Neural progenitor cell (in vitro differentiated cells): ENCODE measurements around the gene MDM1. TPM values are rescaled to one million over a fixed set of nuclear protein-coding genes. Genes with fewer than 3 reads are reported as not detected.

Experiments used
- DNase-seq: peaks from one replicate; pipeline ENCODE4 v3.0.0-alpha.2; 2016; ENCODE audit warnings: low spot score
- H2AFZ ChIP-seq: fragments of 200-600 bp; sonication (generic); replicated peaks from 2 replicates; pipeline ENCODE4 v1.6.1; 2016; ENCODE audit warnings: antibody characterized with exemption
- H3F3A ChIP-seq: fragments of 200-600 bp; sonication (generic); 2 replicates; pipeline ENCODE4 v1.6.1; 2016; ENCODE audit warnings: antibody characterized with exemption, low read depth
- H3K27ac ChIP-seq: fragments of 200-600 bp; sonication (generic); 2 replicates; pipeline ENCODE4 v1.5.1; 2016; ENCODE audit warnings: mild to moderate bottlenecking
- H3K27me3 ChIP-seq: fragments of 200-600 bp; sonication (generic); 2 replicates; pipeline ENCODE4 v1.6.1; 2016; ENCODE audit warnings: mild to moderate bottlenecking, moderate library complexity
- H3K36me3 ChIP-seq: fragments of 200-600 bp; sonication (generic); 2 replicates; pipeline ENCODE4 v1.5.1; 2016
- H3K4me1 ChIP-seq: fragments of 200-600 bp; sonication (generic); 2 replicates; pipeline ENCODE4 v1.6.1; 2016; ENCODE audit warnings: mixed run types
- H3K4me2 ChIP-seq: fragments of 200-600 bp; sonication (generic); 2 replicates; pipeline ENCODE4 v1.6.1; 2016
- H3K4me3 ChIP-seq: fragments of 200-600 bp; sonication (generic); 2 replicates; pipeline ENCODE4 v1.5.1; 2016
- H3K79me2 ChIP-seq: fragments of 200-600 bp; sonication (generic); 2 replicates; pipeline ENCODE4 v1.6.1; 2016; ENCODE audit warnings: low read depth
- H3K9ac ChIP-seq: fragments of 200-600 bp; sonication (generic); 2 replicates; pipeline ENCODE4 v1.6.1; 2016
- H3K9me3 ChIP-seq: fragments of 200-600 bp; sonication (generic); 2 replicates; pipeline ENCODE4 v1.5.1; 2016; ENCODE audit warnings: low read depth
- H4K20me1 ChIP-seq: fragments of 200-600 bp; sonication (generic); 2 replicates; pipeline ENCODE4 v1.6.1; 2016; ENCODE audit warnings: low read depth
- H3K27ac Mint-ChIP-seq: 3 replicates; pipeline ENCODE4 v1.8.0; 2021; ENCODE audit warnings: mixed read lengths
- H3K27me3 Mint-ChIP-seq: 2 replicates; pipeline ENCODE4 v1.8.0; 2022; ENCODE audit warnings: low read depth, mild to moderate bottlenecking, inconsistent platforms, moderate library complexity, mixed read lengths; ENCODE audit not compliant: insufficient read depth
- H3K36me3 Mint-ChIP-seq: 3 replicates; pipeline ENCODE4 v1.8.0; 2021; ENCODE audit warnings: mixed read lengths
- H3K4me1 Mint-ChIP-seq: 3 replicates; pipeline ENCODE4 v1.8.0; 2021; ENCODE audit warnings: mixed read lengths
- H3K4me3 Mint-ChIP-seq: 3 replicates; pipeline ENCODE4 v1.8.0; 2021; ENCODE audit warnings: mild to moderate bottlenecking, moderate library complexity, mixed read lengths
- H3K9me3 Mint-ChIP-seq: 3 replicates; pipeline ENCODE4 v1.8.0; 2020; ENCODE audit warnings: mixed read lengths
- CTCF ChIP-seq: fragments of 200-600 bp; sonication (generic); IDR thresholded peaks from 2 replicates; pipeline ENCODE4 v1.5.1; 2017; ENCODE audit warnings: antibody characterized with exemption, mild to moderate bottlenecking
- EZH2 ChIP-seq: fragments of 200-600 bp; sonication (generic); IDR thresholded peaks from 2 replicates; pipeline ENCODE4 v1.6.1; 2017; ENCODE audit warnings: antibody characterized with exemption, mild to moderate bottlenecking, moderate library complexity
- EZH2phosphoT487 ChIP-seq: fragments of 200-600 bp; sonication (generic); IDR thresholded peaks from 2 replicates; pipeline ENCODE4 v1.6.1; 2017; ENCODE audit warnings: antibody characterized with exemption
- total RNA-seq: library from RNA; depleted of rRNA; stranded (reverse); fragments of >200 nt; gene quantifications from 2 replicates; pipeline ENCODE4 v1.2.3, GENCODE V29; 2015; ENCODE audit warnings: low replicate concordance

The MDM1 gene
- total RNA-seq, 1 donor from 2014 or later, result 47.2 TPM

DNA sequence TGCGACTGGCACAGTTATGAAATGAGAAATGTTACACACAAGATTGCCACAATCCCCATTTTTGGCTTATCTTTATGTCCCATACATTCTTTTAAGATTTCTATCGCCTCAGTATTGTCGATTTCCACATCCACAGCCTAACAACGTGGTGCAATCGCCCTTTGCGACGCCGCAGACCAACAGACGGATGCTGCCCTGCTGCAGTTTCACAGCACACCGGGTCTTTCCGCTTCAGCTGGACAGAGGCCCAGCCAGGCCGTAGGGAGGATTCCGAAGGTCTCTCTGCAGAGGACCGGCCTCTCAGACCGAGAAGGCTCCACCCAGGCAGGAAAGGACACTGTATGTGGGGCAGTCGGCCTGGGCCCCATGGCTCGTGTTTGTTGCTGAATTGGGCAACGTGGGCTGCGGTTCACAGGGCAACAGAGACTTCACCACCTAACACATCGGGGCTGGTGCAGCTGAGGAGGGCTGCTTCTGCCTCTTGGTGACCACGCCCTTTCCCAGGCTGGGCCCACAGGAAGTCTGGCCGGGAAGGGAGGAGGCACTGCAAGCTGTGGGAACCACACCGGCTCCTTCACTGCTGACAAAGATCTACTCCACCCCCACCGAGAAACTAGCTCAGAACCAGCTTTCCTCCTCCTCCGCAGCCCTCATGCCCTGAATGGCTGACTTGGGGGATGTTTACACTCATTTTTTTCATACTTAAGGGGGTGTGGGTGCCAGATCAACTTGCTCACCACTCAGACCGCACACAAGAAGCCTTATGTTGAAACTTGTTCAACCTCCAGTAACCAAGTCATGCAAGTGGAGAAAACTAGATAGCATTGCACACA, 32.9 kb upstream of the MDM1 start:
- peak; percentile 76 for DNase-seq
- H3K4me3 Mint-ChIP-seq, result peak overlapping the region; percentile 50
- Histone ChIP-seq H3K79me2 (no peaks in the 10 kb centered on the region), H3K9me3 (no peaks in the 10 kb centered on the region), H3K27me3 (no peaks in the 10 kb centered on the region), H3F3A (no peaks in the 10 kb centered on the region), H4K20me1 (no peaks in the 10 kb centered on the region), H2AFZ (peak overlapping the region; percentile 93), H3K4me3 (peak overlapping the region; percentile 4), H3K27ac (no peak overlapping the region), H3K9ac (no peak overlapping the region), H3K36me3 (no peaks in the 10 kb centered on the region), H3K4me2 (peak overlapping the region; percentile 45), H3K4me1 (peaks cover 8% of the 10 kb centered on the region)
- H3K9me3 Mint-ChIP-seq, result no peaks in the 10 kb centered on the region
- peaks cover 36% of the 10 kb centered on the region for H3K4me1 Mint-ChIP-seq
- TF ChIP-seq CTCF (no peak), EZH2phosphoT487 (no peak), EZH2 (no peak)
- H3K36me3 Mint-ChIP-seq, result no peaks in the 10 kb centered on the region
- peak overlapping the region; percentile 95 for H3K27ac Mint-ChIP-seq
- peaks cover 5% of the 10 kb centered on the region for H3K27me3 Mint-ChIP-seq

DNA sequence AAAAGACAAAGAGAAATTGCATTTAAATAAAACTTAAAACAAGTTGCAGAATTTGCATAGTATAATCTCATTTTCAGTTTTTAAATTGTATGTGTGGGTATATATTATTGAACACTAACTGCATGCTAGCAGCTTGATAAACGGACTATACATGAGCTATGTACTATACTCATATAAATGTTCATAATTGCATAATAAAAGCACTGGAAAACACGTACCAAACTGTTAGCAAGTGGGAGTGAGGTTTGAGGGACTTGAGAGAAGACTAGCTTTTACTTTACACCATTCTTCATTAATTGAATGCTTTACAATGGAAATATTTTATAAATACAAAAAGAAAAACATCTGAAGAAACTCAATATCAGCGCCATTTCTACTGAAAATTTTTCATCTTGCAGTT, 32.2 kb upstream of the MDM1 start:
- H3K4me1 ChIP-seq, result peaks cover 8% of the 10 kb centered on the region
- no peak overlapping the region for H3K9ac ChIP-seq
- no peaks in the 10 kb centered on the region for H3K27me3 ChIP-seq
- H3F3A ChIP-seq, result peaks cover 3% of the 10 kb centered on the region
- Mint-ChIP-seq H3K4me3 (no peak overlapping the region), H3K27me3 (peaks cover 5% of the 10 kb centered on the region), H3K9me3 (no peaks in the 10 kb centered on the region), H3K27ac (no peak overlapping the region), H3K36me3 (no peaks in the 10 kb centered on the region), H3K4me1 (peaks cover 35% of the 10 kb centered on the region)
- peak overlapping the region; percentile 93 for H2AFZ ChIP-seq
- no peak for DNase-seq
- no peak overlapping the region for H3K27ac ChIP-seq
- H3K4me2 ChIP-seq, result no peak overlapping the region
- H3K9me3 ChIP-seq, result no peaks in the 10 kb centered on the region
- TF ChIP-seq EZH2 (no peak), EZH2phosphoT487 (no peak), CTCF (no peak)
- no peaks in the 10 kb centered on the region for H3K79me2 ChIP-seq
- H4K20me1 ChIP-seq, result no peaks in the 10 kb centered on the region
- H3K36me3 ChIP-seq, result no peaks in the 10 kb centered on the region
- H3K4me3 ChIP-seq, result no peak overlapping the region

GRCh38 chr12:68361953-68362352, 29.8 kb upstream of the MDM1 start:
- Histone ChIP-seq H3K27me3 (no peaks in the 10 kb centered on the region), H3K9me3 (no peaks in the 10 kb centered on the region), H3K4me2 (no peak overlapping the region), H3K4me3 (no peak overlapping the region), H3K9ac (no peak overlapping the region), H3F3A (peaks cover 14% of the 10 kb centered on the region), H3K4me1 (peaks cover 14% of the 10 kb centered on the region), H3K27ac (no peak overlapping the region), H2AFZ (no peak overlapping the region), H3K36me3 (no peaks in the 10 kb centered on the region), H3K79me2 (no peaks in the 10 kb centered on the region), H4K20me1 (no peaks in the 10 kb centered on the region)
- Mint-ChIP-seq H3K27me3 (peaks cover 5% of the 10 kb centered on the region), H3K4me1 (peaks cover 28% of the 10 kb centered on the region), H3K9me3 (no peaks in the 10 kb centered on the region), H3K27ac (no peak overlapping the region), H3K36me3 (no peaks in the 10 kb centered on the region), H3K4me3 (no peak overlapping the region)
- no peak for DNase-seq
- TF ChIP-seq EZH2 (no peak), CTCF (no peak), EZH2phosphoT487 (no peak)
